RWPE2 (cell line): ENCODE measurements around the gene RABL6.

Source experiments
- ATAC-seq: fragments of 200-7000 bp; cut with Tn5 transposase; 3 replicates; pipeline ENCODE4 v1.9.1; 2021; ENCODE audit warnings: low read depth
- DNase-seq: peaks from one replicate; pipeline ENCODE4 v3.0.0-alpha.2; 2020; ENCODE audit warnings: low spot score
- H3K27ac ChIP-seq: fragments of 450-650 bp; 2 replicates; pipeline ENCODE4 v1.5.1; 2017; ENCODE audit warnings: mild to moderate bottlenecking; ENCODE audit not compliant: poor library complexity, severe bottlenecking
- H3K27me3 ChIP-seq: fragments of 250-450 bp; sonication (Bioruptor Pico); 2 replicates; pipeline ENCODE4 v1.5.1; 2021; ENCODE audit warnings: mild to moderate bottlenecking, moderate library complexity; ENCODE audit not compliant: insufficient read depth, poor library complexity, severe bottlenecking
- H3K36me3 ChIP-seq: fragments of 250-450 bp; sonication (Bioruptor Pico); 2 replicates; pipeline ENCODE4 v1.5.1; 2020; ENCODE audit warnings: low read depth, mild to moderate bottlenecking, moderate library complexity
- H3K4me1 ChIP-seq: fragments of 250-450 bp; sonication (Bioruptor Pico); 2 replicates; pipeline ENCODE4 v1.5.1; 2021; ENCODE audit warnings: mild to moderate bottlenecking, moderate library complexity; ENCODE audit not compliant: insufficient read depth, poor library complexity, severe bottlenecking
- H3K4me3 ChIP-seq: fragments of 250-450 bp; sonication (Bioruptor Pico); 2 replicates; pipeline ENCODE4 v1.5.1; 2021; ENCODE audit warnings: mild to moderate bottlenecking, moderate library complexity; ENCODE audit not compliant: severe bottlenecking
- H3K9me3 ChIP-seq: fragments of 250-450 bp; sonication (Bioruptor Pico); 2 replicates; pipeline ENCODE4 v1.5.1; 2021; ENCODE audit warnings: mild to moderate bottlenecking, moderate library complexity; ENCODE audit not compliant: severe bottlenecking
- TF ChIP-seq, protein P1 (sequence below): fragments of 450-650 bp; IDR thresholded peaks from one replicate; pipeline ENCODE4 v1.5.1; 2017; ENCODE audit warnings: mild to moderate bottlenecking, moderate library complexity; ENCODE audit not compliant: poor library complexity, severe bottlenecking

RABL6 gene

DNA sequence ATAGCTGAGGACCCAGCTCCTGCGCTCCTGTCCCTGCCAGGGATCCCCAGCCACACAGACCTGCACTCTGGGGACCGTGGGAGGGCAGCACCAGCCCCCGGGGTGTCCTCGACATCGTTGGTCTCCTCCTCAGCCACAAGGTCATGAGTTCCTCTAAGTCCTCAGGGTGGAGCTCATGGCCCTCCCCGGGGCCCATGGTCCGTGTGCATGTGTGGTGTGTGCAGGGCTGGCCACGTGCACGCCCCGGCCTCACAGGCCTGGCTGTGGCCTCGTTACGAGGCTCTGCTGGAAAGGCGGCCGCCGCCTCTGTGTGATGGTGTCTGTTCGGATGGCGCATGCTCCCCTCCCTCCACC, 18.4 kb downstream of the RABL6 start:
- Histone ChIP-seq H3K9me3 (no peaks in the 10 kb centered on the region), H3K4me1 (no peaks in the 10 kb centered on the region), H3K27me3 (no peaks in the 10 kb centered on the region), H3K27ac (no peak overlapping the region), H3K4me3 (no peak overlapping the region), H3K36me3 (peaks cover 33% of the 10 kb centered on the region)
- DNase-seq (no peak), ATAC-seq (no peak)
- TF ChIP-seq, protein P1, sequence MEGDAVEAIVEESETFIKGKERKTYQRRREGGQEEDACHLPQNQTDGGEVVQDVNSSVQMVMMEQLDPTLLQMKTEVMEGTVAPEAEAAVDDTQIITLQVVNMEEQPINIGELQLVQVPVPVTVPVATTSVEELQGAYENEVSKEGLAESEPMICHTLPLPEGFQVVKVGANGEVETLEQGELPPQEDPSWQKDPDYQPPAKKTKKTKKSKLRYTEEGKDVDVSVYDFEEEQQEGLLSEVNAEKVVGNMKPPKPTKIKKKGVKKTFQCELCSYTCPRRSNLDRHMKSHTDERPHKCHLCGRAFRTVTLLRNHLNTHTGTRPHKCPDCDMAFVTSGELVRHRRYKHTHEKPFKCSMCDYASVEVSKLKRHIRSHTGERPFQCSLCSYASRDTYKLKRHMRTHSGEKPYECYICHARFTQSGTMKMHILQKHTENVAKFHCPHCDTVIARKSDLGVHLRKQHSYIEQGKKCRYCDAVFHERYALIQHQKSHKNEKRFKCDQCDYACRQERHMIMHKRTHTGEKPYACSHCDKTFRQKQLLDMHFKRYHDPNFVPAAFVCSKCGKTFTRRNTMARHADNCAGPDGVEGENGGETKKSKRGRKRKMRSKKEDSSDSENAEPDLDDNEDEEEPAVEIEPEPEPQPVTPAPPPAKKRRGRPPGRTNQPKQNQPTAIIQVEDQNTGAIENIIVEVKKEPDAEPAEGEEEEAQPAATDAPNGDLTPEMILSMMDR = no peak

- TF ChIP-seq, protein P1 = no peak
- no peak for DNase-seq
- Histone ChIP-seq H3K4me1 (no peaks in the 10 kb centered on the region), H3K4me3 (no peak overlapping the region), H3K36me3 (peaks cover 37% of the 10 kb centered on the region), H3K27me3 (no peaks in the 10 kb centered on the region), H3K9me3 (no peaks in the 10 kb centered on the region), H3K27ac (no peak overlapping the region)
- ATAC-seq = no peak
Measured at GRCh38 chr9:136826703-136827582, 19.2 kb downstream of the RABL6 start.

DNA sequence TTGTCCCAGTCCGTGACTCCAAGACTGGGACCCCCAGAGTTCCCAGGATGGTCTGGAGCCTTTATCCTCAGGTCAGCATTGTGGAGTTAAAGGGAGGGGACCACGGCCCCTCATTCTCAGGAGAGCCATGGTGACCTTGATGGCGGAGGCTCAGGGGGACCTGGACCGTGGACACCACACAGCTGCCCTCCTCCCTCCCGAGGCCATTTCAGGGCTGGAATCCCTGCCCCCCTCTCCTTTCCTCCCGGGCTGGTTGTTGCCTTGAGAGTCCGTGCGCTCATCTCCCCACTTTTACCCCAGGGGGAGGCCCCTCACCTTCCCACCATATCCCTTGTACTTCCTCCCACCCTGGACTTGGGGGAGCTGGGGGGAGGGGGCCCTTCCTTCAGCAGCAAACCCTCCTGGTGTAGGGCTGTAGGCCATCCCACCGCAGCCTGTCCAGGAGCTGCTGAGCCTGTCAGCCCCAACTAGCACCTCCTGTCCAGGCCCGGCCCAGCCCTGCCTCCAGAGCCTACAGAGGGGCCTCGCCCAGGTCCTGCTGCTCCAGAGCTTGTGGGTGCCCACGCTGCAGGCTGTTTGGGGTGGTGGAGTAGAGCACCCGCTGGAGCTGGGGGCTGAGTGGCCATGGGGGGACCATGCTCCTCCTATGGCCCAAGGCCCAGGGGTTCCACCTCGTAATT, 20.2 kb downstream of the RABL6 start:
- no peak overlapping the region for H3K4me3 ChIP-seq
- peaks cover 42% of the 10 kb centered on the region for H3K36me3 ChIP-seq
- DNase-seq (no peak), ATAC-seq (no peak; the same call in 2 of the 3 replicates)
- TF ChIP-seq, protein P1 = no peak
- H3K4me1 ChIP-seq = no peaks in the 10 kb centered on the region
- H3K27me3 ChIP-seq = no peaks in the 10 kb centered on the region
- H3K27ac ChIP-seq = no peak overlapping the region
- H3K9me3 ChIP-seq = no peaks in the 10 kb centered on the region

- ATAC-seq = no peak
- H3K36me3 ChIP-seq = peaks cover 38% of the 10 kb centered on the region
Measured at GRCh38 chr9:136828474-136829140, 20.9 kb downstream of the RABL6 start.

More at GRCh38 chr9:136828474-136829140, 20.9 kb downstream of the RABL6 start:
- no peaks in the 10 kb centered on the region for H3K4me1 ChIP-seq
- H3K27ac ChIP-seq = no peak overlapping the region
- no peak for DNase-seq
- no peaks in the 10 kb centered on the region for H3K27me3 ChIP-seq
- H3K9me3 ChIP-seq = no peaks in the 10 kb centered on the region
- TF ChIP-seq, protein P1 = no peak
- no peak overlapping the region for H3K4me3 ChIP-seq
